ENCODE results near the gene PDE8A. TPM values are rescaled to one million over a fixed set of nuclear protein-coding genes. Genes with fewer than 3 reads are reported as not detected.

The PDE8A gene
- total RNA-seq, 4 donors from 2014 or later = 49.4 to 108 (median 64.3) TPM

DNA sequence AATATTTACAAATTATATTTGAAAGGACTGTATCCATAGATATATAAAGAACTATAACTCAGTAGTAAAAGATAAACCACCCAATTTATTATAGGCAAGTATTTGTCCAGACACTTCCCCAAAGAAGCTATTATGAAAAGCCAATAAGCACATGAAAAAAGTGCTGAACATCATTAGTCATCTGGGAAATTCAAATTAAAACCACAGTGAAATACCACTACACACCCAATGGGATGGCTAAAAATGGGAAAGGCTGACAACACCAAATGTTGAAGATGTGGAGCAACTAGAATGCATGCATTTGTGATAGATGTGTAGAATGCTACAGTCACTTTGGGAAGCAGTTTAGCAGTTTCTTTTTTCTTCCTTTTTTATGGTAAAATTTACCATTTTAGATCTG, 147.0 kb downstream of the PDE8A start:
- Histone ChIP-seq H3K36me3 (peaks cover 0 to 96% (median 11%) of the 10 kb centered on the region in 3 donors), H3K27ac (no peak overlapping the region), H3K9me3 (peaks cover 0 to 21% (median 4%) of the 10 kb centered on the region in 4 donors), H3K4me1 (no peaks in the 10 kb centered on the region), H3K4me3 (no peak overlapping the region), H3K27me3 (no peaks in the 10 kb centered on the region)
- DNase-seq (ENCODE audit: low spot score in 2 of 2) = no peak
- TF ChIP-seq POLR2A (IDR thresholded peaks at IDR 0.05) = no peak
- TF ChIP-seq, protein P1, sequence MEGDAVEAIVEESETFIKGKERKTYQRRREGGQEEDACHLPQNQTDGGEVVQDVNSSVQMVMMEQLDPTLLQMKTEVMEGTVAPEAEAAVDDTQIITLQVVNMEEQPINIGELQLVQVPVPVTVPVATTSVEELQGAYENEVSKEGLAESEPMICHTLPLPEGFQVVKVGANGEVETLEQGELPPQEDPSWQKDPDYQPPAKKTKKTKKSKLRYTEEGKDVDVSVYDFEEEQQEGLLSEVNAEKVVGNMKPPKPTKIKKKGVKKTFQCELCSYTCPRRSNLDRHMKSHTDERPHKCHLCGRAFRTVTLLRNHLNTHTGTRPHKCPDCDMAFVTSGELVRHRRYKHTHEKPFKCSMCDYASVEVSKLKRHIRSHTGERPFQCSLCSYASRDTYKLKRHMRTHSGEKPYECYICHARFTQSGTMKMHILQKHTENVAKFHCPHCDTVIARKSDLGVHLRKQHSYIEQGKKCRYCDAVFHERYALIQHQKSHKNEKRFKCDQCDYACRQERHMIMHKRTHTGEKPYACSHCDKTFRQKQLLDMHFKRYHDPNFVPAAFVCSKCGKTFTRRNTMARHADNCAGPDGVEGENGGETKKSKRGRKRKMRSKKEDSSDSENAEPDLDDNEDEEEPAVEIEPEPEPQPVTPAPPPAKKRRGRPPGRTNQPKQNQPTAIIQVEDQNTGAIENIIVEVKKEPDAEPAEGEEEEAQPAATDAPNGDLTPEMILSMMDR (IDR thresholded peaks at IDR 0.05) = no peak
- TF ChIP-seq EP300 (IDR thresholded peaks at IDR 0.05) = no peak

DNA sequence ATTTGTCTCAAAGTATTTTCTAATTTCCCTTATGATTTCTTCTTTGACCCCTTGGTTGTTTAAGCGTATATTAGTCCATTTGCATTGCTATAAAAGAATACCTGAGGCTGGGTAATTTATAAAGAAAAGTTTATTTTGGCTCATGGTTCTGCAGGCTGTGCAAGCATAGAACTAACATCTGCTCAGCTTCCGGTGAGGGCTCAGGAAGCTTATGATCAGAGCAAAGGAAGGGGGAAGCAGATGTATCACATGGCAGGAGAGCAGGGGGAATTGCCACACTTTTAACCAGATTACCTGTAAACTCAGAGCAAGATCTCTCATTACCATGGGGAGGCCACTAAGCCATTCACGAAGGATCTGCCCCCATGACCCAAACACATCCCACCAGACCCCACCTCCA, 148.2 kb downstream of the PDE8A start:
- H3K9me3 ChIP-seq = peaks cover 0 to 21% (median 4%) of the 10 kb centered on the region in 4 donors
- H3K27me3 ChIP-seq = no peaks in the 10 kb centered on the region
- 62 to 66% methylated on average over 3 of the region's 3 CpGs for WGBS, 2 donors
- peaks cover 0 to 96% (median 11%) of the 10 kb centered on the region in 3 donors for H3K36me3 ChIP-seq
- TF ChIP-seq, protein P1 (IDR thresholded peaks at IDR 0.05) = no peak
- TF ChIP-seq POLR2A (IDR thresholded peaks at IDR 0.05) (no peak), EP300 (IDR thresholded peaks at IDR 0.05) (no peak)
- no peaks in the 10 kb centered on the region for H3K4me1 ChIP-seq
- H3K4me3 ChIP-seq = no peak overlapping the region
- no peak for DNase-seq (ENCODE audit: low spot score in 2 of 2)
- no peak overlapping the region for H3K27ac ChIP-seq

DNA sequence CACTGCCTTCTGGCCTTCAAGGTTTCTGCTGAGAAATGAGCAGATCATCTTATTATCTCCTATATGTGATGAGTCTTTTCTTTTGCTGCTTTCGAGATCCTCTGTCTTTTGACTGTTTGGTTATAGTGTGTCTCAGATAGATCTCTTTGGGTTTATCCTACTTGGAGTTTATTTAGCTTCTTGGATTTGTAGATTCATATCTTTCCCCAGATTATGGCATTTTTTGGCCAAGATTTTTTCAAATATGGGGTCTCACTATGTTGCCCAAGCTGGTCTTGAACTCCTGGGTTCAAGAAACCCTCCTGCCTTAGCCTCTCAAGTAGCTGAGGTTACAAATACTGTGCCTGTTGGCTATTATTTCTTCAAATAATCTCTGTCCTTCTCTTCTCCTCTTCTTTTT, 150.3 kb downstream of the PDE8A start:
- no peak overlapping the region for H3K27ac ChIP-seq
- peaks cover 0 to 96% (median 2%) of the 10 kb centered on the region in 3 donors for H3K36me3 ChIP-seq
- H3K4me3 ChIP-seq = no peak overlapping the region
- TF ChIP-seq, protein P1 (IDR thresholded peaks at IDR 0.05) = no peak
- no peak for TF ChIP-seq EP300 (IDR thresholded peaks at IDR 0.05)
- TF ChIP-seq POLR2A (IDR thresholded peaks at IDR 0.05) = no peak
- H3K9me3 ChIP-seq = peaks cover 0 to 21% (median 4%) of the 10 kb centered on the region in 4 donors
- no peak for DNase-seq (ENCODE audit: low spot score in 2 of 2)
- H3K4me1 ChIP-seq = no peaks in the 10 kb centered on the region
- WGBS, 2 donors = 91 to 100% methylated on average over 1 of the region's 1 CpG
- H3K27me3 ChIP-seq = no peaks in the 10 kb centered on the region

DNA sequence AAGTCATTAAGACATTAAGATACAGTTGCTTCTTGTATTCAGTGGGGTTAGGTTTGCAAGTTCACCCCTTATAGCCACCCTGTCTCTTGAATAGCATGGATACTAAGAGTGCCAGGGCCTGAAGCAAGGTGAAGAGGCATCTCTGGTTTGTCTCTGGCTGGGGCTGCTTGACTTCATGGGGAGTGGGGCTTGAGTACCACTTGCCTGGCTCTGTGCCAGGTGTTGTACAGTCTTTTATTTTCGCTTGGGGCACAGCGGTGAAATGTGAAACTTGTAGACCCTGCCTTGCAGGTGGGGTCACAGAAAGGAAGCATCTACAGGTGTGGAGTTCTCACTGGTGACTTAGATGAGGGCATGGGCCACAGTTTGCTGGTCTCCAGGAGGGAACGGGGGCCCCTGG, 152.1 kb downstream of the PDE8A start:
- no peak for DNase-seq (ENCODE audit: low spot score in 2 of 2)
- peaks cover 0 to 98% (median 0%) of the 10 kb centered on the region in 3 donors for H3K36me3 ChIP-seq

DNA sequence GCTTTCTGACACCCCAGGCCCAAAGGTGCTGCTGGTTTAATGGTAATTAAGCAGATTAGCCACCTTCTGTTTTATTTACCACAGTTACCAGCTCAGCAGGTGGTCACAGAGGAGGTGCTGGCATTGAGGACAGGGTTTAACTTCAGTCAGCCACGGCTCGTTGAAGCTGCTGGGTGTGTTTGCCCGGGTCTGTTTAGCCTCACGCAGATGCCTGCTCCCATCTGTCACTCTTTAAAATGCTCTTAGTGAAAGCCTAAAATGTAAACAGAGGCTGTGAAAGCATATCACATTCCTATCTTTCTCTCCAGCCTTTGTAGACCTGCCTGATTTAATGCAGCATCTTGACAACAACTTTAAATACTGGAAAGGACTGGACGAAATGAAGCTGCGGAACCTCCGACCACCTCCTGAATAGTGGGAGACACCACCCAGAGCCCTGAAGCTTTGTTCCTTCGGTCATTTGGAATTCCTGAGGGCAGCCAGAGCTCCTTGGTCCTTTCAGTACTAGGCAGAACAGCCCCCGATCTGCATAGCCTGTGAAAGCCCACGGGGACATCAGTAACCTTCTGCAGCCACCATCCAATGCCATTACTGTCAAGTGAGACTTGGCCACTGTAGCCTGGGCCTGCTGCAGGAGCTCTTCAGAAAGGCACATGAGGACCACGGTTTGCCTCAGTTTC, 156.0 kb downstream of the PDE8A start:
- H3K36me3 ChIP-seq = peaks cover 0 to 72% (median 2%) of the 10 kb centered on the region in 3 donors
- WGBS, 2 donors = 67 to 74% methylated on average over 11 of the region's 11 CpGs
- H3K4me1 ChIP-seq = peaks cover 0 to 2% (median 0%) of the 10 kb centered on the region in 4 donors
- DNase-seq (ENCODE audit: low spot score in 2 of 2) = no peak
- no peak for TF ChIP-seq EP300 (IDR thresholded peaks at IDR 0.05)
- no peak for TF ChIP-seq POLR2A (IDR thresholded peaks at IDR 0.05)
- TF ChIP-seq, protein P1 (IDR thresholded peaks at IDR 0.05) = no peak
- H3K9me3 ChIP-seq = no peaks in the 10 kb centered on the region
- H3K4me3 ChIP-seq = no peak overlapping the region
- no peaks in the 10 kb centered on the region for H3K27me3 ChIP-seq
- H3K27ac ChIP-seq = no peak overlapping the region

More for the DNA sequence above, 152.1 kb downstream of the PDE8A start:
- WGBS, 2 donors = 100% methylated on average over 3 of the region's 3 CpGs
- Histone ChIP-seq H3K4me3 (no peak overlapping the region), H3K27ac (no peak overlapping the region), H3K27me3 (no peaks in the 10 kb centered on the region), H3K4me1 (no peaks in the 10 kb centered on the region), H3K9me3 (peaks cover 0 to 18% (median 4%) of the 10 kb centered on the region in 4 donors)
- TF ChIP-seq, protein P1 (IDR thresholded peaks at IDR 0.05) = no peak
- TF ChIP-seq EP300 (IDR thresholded peaks at IDR 0.05) (no peak), POLR2A (IDR thresholded peaks at IDR 0.05) (no peak)

Measured in tibial nerve (tissue), 4 donors.